ENCODE results near the gene COPS7B. TPM values are rescaled to one million over a fixed set of nuclear protein-coding genes. Genes with fewer than 3 reads are reported as not detected.

Gene COPS7B
- total and polyA plus RNA-seq, 10 of the 15 experiments (the other 5 are each of a cell fraction or from before 2014, with no cell fraction given) = 6.3 to 58.8 (median 40.4) TPM

GRCh38 chr2:231764124-231764523 lies 22.1 kb upstream of the COPS7B start:
- ChIA-PET RAD21 (ENCODE audit: unreplicated experiment) (no interaction called here), POLR2A (interaction anchor here (0.5 to 0.6 kb wide), 2 partner anchors 25 to 45 kb away, joined by 3 read pairs; no protein-coding TSS in a partner anchor), CTCF (interaction anchor here (0.5 to 1.8 kb wide), 5 partner anchors 12 to 89 kb away, joined by 3 to 6 read pairs (median 5); no protein-coding TSS in a partner anchor), SMC1A (ENCODE audit: uncharacterized antibody, unreplicated experiment) (interaction anchor here (1.3 to 1.8 kb wide), 2 partner anchors 9 to 43 kb away, joined by 4 read pairs; no protein-coding TSS in a partner anchor)
- Histone ChIP-seq H3K9me3 (replicated peaks; ENCODE audit: control insufficient read depth, insufficient read depth, low read length) (no peaks in the 10 kb centered on the region), H3K27me3 (replicated peaks in 1 of 2; ENCODE audit: control insufficient read depth in 2 of 2, insufficient read depth in 2 of 2, low read length in 1 of 2) (no peaks in the 10 kb centered on the region), H3K4me1 (ENCODE audit: control insufficient read depth, insufficient read depth, low read length) (peaks cover 15% of the 10 kb centered on the region), H3K9ac (ENCODE audit: control insufficient read depth, insufficient read depth, low read length) (no peak overlapping the region), H3K27ac (ENCODE audit: control insufficient read depth, insufficient read depth) (no peak overlapping the region), H3K4me2 (ENCODE audit: control insufficient read depth, insufficient read depth) (no peak overlapping the region), H3K79me2 (ENCODE audit: control insufficient read depth, insufficient read depth, low read length) (no peaks in the 10 kb centered on the region), H3K36me3 (ENCODE audit: control insufficient read depth in 2 of 2, insufficient read depth in 2 of 2, low read length in 1 of 2) (no peaks in the 10 kb centered on the region; a peak in 1 of 4 replicates), H4K20me1 (ENCODE audit: control insufficient read depth, insufficient read depth) (no peaks in the 10 kb centered on the region), H2AFZ (ENCODE audit: control insufficient read depth, low read depth, low read length) (no peak overlapping the region), H3K4me3 (no peak overlapping the region)
- TF ChIP-seq ZBTB40 (IDR thresholded peaks at IDR 0.05; ENCODE audit: borderline replicate concordance) (no peak), SUZ12 (IDR thresholded peaks at IDR 0.05; ENCODE audit: unreplicated experiment) (no peak), ZNF24 (IDR thresholded peaks at IDR 0.05) (no peak), ZNF207 (IDR thresholded peaks at IDR 0.05; ENCODE audit: borderline replicate concordance) (no peak), MAX (IDR thresholded peaks at IDR 0.05; ENCODE audit: low read depth, low read length) (no peak), IRF3 (IDR thresholded peaks at IDR 0.05) (no peak), ZBED1 (IDR thresholded peaks at IDR 0.05; ENCODE audit: borderline replicate concordance) (no peak), TAF1 (IDR thresholded peaks at IDR 0.05; ENCODE audit: borderline replicate concordance, low read depth, low read length) (no peak), HDAC2 (IDR thresholded peaks at IDR 0.05) (no peak), POLR2AphosphoS2 (IDR thresholded peaks at IDR 0.05; ENCODE audit: low read depth, low read length) (no peak)
- in situ Hi-C loops (cut with MboI) (no loop called here), intact Hi-C loops (cut with micrococcal nuclease; ENCODE audit: unreplicated experiment) (no loop called here)
- DNase-seq (ENCODE audit: low read depth, low spot score) (no peak), FAIRE-seq (no peak), ATAC-seq (no peak)
- no TSS peak for BruUV-seq (replicated peaks)

Data from GM12878 (cell line).